Panc1 (cell line): ENCODE data around the gene MEIS1. TPM values are rescaled to one million over a fixed set of nuclear protein-coding genes. Genes with fewer than 3 reads are reported as not detected.

Experiments used
- ATAC-seq: fragments of 200-7000 bp; cut with Tn5 transposase; 2 replicates; pipeline ENCODE4 v1.9.1; 2020; ENCODE audit warnings: mild to moderate bottlenecking, moderate library complexity
- BruUV-seq: library from RNA; stranded (reverse); fragments of 400-500 nt; replicated peaks from 2 replicates; lab custom pipeline; 2021; lab: Mats Ljungman, UMichigan
- CTCF ChIA-PET: fragments of 300-600 bp; sonication (Branson Sonifier 250); formaldehyde crosslinking; loops from one replicate; lab custom pipeline; 2022; ENCODE audit warnings: antibody characterized with exemption; lab: Charles Lee
- POLR2A ChIA-PET: fragments of 300-600 bp; sonication (Branson Sonifier 250); formaldehyde crosslinking; loops from one replicate; lab custom pipeline; 2022; ENCODE audit warnings: antibody characterized with exemption; lab: Charles Lee
- DNase-seq: peaks from one replicate; pipeline ENCODE4 v3.0.0-alpha.2; 2010; ENCODE audit warnings: low read depth, low spot score
- H3K27ac ChIP-seq: 2 replicates; pipeline ENCODE4 v1.5.1; 2011; ENCODE audit warnings: mild to moderate bottlenecking, low read length, inconsistent platforms
- H3K27me3 ChIP-seq: fragments of 200-500 bp; sonication (Bioruptor generic); 2 replicates; pipeline ENCODE4 v1.6.0; 2014; ENCODE audit warnings: low read length, inconsistent platforms; ENCODE audit not compliant: control insufficient read depth, insufficient read depth
- H3K36me3 ChIP-seq: fragments of 200-500 bp; sonication (Bioruptor generic); 2 replicates; pipeline ENCODE4 v1.5.1; 2014; ENCODE audit warnings: inconsistent platforms, mild to moderate bottlenecking, low read length, moderate library complexity; ENCODE audit not compliant: control insufficient read depth, insufficient read depth
- H3K4me1 ChIP-seq: 2 replicates; pipeline ENCODE4 v1.5.1; 2011; ENCODE audit warnings: inconsistent platforms, mild to moderate bottlenecking, low read length, moderate library complexity; ENCODE audit not compliant: control insufficient read depth, insufficient read depth
- H3K4me3 ChIP-seq, 2 experiments: 2 replicates each; pipeline ENCODE4 v1.5.1; 2011 to 2012; ENCODE audit warnings: low read depth in 2 of 2, low read length in 2 of 2, mild to moderate bottlenecking in 2 of 2, inconsistent platforms in 1 of 2, moderate library complexity in 1 of 2
- H3K9me3 ChIP-seq: fragments of 200-500 bp; sonication (Bioruptor generic); 2 replicates; pipeline ENCODE4 v1.5.1; 2014; ENCODE audit warnings: low read depth, mild to moderate bottlenecking, inconsistent platforms, low read length, moderate library complexity; ENCODE audit not compliant: control insufficient read depth, insufficient read depth
- POLR2AphosphoS5 ChIP-seq: IDR thresholded peaks from 2 replicates; pipeline ENCODE4 v1.6.1; 2012; ENCODE audit warnings: mild to moderate bottlenecking, low read depth, low read length, moderate library complexity
- SIN3A ChIP-seq: IDR thresholded peaks from 2 replicates; pipeline ENCODE4 v1.6.1; 2012; ENCODE audit warnings: low read depth, mild to moderate bottlenecking, low read length, moderate library complexity, borderline replicate concordance; ENCODE audit not compliant: insufficient read depth
- TCF7L2 ChIP-seq: IDR thresholded peaks from 2 replicates; pipeline ENCODE4 v1.6.1; 2011; ENCODE audit warnings: mild to moderate bottlenecking, low read depth, low read length, inconsistent platforms
- in situ Hi-C: cut with HindIII; loops from 2 replicates; pipeline ENCODE4 v1.10.0; 2016; ENCODE audit warnings: low sequenced_read_pairs, low pct_unique_long_range_greater_than_20kb
- intact Hi-C: fragments of 100-400 bp; cut with micrococcal nuclease; formaldehyde crosslinking; loops from one replicate; pipeline ENCODE4 v1.10.0; 2022; ENCODE audit not compliant: unreplicated experiment
- total RNA-seq: library from RNA; stranded (reverse); gene quantifications from one replicate; pipeline ENCODE4 v1.2.1, GENCODE V29; 2021; ENCODE audit not compliant: unreplicated experiment
- TF ChIP-seq, protein P1 (sequence below), 2 experiments: IDR thresholded peaks; 2 replicates each; pipeline ENCODE4 v1.6.1; 2011 to 2012; ENCODE audit warnings: low read depth in 2 of 2, control low read depth in 1 of 2, low read length in 1 of 2, mild to moderate bottlenecking in 1 of 2, moderate library complexity in 1 of 2; ENCODE audit not compliant: insufficient read depth in 1 of 2
- TF ChIP-seq, protein P2 (sequence below): fragments of 450-650 bp; IDR thresholded peaks from 2 replicates; pipeline ENCODE4 v1.5.1; 2017; ENCODE audit warnings: mild to moderate bottlenecking

MEIS1 gene
- total RNA-seq, 1 experiment from 2014 or later = 2.0 TPM

DNA sequence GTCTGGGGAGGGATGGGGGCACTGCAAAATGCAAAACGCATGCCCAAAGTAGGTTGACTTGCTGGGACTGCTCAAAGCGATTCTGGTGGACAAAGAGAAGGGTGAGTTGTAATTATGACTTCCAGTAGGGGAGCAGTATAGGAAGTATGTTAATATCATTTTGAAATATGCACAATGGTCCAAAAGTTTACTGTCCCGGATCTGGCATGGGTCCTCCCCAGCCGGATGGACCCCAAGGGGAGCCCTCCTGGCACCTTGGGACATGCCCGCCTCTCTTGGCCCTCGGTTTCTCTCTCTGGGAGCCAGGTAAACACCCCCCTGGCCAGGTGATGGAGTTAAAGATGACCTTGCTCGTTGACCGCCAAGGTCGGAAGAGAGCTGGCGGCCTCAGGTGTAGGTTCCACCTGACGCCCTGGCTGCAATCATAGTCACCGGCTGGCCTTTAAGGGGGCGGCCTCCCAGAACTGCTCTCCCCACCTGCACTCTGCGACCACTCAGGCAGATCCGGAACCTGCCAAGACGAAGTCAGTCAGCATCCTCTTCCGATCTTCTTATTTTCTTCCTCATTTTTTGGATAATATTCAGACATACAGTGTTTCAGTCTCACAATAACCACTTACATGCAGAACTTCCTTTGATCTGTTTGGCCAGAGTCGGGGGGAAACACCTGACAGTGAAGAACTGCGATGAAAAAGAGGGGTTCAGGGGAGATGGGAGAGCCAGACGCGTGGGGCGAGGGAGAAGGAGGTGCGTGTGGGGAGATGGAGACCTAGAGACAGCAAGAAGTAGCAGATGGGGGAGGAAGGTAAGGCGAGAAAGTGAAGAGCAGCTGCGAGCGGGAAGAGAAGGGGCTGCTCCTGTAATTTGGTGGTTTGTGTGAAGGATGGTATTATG lies 148.3 kb downstream of the MEIS1 start:
- in situ Hi-C loops = no loop called here
- no peak for ATAC-seq

DNA sequence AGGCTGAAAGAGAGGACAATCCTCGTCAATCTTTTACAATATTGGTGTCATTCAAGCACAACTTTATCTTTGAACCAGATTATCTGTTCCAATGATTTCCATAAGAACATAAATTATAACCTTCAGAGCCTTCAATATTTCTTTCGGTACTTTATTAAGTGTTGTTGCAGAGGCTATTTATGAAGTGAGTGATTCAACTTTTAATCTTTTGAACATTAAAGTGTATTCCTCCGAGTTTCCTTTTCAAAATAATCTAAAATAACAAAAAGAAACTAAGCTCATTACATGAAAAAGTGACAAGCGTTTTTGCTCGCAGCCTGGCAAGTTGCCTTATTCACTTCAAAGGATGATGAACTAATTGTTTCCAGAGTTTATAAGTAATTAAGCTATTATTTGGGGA lies 149.0 kb downstream of the MEIS1 start:
- Histone ChIP-seq H3K27me3 (peaks cover 44% of the 10 kb centered on the region), H3K9me3 (no peaks in the 10 kb centered on the region), H3K36me3 (no peaks in the 10 kb centered on the region; the same call in 1 of the 2 replicates), H3K4me3 (no peak overlapping the region), H3K27ac (no peak overlapping the region), H3K4me1 (no peaks in the 10 kb centered on the region)
- ATAC-seq (no peak), DNase-seq (no peak)
- intact Hi-C loops = no loop called here
- POLR2A ChIA-PET = no interaction called here
- CTCF ChIA-PET = no interaction called here
- in situ Hi-C loops = no loop called here
- TF ChIP-seq TCF7L2 (no peak), SIN3A (no peak), POLR2AphosphoS5 (no peak)
- TF ChIP-seq, protein P1, sequence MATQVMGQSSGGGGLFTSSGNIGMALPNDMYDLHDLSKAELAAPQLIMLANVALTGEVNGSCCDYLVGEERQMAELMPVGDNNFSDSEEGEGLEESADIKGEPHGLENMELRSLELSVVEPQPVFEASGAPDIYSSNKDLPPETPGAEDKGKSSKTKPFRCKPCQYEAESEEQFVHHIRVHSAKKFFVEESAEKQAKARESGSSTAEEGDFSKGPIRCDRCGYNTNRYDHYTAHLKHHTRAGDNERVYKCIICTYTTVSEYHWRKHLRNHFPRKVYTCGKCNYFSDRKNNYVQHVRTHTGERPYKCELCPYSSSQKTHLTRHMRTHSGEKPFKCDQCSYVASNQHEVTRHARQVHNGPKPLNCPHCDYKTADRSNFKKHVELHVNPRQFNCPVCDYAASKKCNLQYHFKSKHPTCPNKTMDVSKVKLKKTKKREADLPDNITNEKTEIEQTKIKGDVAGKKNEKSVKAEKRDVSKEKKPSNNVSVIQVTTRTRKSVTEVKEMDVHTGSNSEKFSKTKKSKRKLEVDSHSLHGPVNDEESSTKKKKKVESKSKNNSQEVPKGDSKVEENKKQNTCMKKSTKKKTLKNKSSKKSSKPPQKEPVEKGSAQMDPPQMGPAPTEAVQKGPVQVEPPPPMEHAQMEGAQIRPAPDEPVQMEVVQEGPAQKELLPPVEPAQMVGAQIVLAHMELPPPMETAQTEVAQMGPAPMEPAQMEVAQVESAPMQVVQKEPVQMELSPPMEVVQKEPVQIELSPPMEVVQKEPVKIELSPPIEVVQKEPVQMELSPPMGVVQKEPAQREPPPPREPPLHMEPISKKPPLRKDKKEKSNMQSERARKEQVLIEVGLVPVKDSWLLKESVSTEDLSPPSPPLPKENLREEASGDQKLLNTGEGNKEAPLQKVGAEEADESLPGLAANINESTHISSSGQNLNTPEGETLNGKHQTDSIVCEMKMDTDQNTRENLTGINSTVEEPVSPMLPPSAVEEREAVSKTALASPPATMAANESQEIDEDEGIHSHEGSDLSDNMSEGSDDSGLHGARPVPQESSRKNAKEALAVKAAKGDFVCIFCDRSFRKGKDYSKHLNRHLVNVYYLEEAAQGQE (IDR thresholded peaks at IDR 0.05; ENCODE audit: insufficient read depth in 1 of 2, low read depth in 2 of 2, low read length in 1 of 2) = no peak
- TF ChIP-seq, protein P2, sequence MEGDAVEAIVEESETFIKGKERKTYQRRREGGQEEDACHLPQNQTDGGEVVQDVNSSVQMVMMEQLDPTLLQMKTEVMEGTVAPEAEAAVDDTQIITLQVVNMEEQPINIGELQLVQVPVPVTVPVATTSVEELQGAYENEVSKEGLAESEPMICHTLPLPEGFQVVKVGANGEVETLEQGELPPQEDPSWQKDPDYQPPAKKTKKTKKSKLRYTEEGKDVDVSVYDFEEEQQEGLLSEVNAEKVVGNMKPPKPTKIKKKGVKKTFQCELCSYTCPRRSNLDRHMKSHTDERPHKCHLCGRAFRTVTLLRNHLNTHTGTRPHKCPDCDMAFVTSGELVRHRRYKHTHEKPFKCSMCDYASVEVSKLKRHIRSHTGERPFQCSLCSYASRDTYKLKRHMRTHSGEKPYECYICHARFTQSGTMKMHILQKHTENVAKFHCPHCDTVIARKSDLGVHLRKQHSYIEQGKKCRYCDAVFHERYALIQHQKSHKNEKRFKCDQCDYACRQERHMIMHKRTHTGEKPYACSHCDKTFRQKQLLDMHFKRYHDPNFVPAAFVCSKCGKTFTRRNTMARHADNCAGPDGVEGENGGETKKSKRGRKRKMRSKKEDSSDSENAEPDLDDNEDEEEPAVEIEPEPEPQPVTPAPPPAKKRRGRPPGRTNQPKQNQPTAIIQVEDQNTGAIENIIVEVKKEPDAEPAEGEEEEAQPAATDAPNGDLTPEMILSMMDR = no peak
- no TSS peak for BruUV-seq

More for the DNA sequence above, 148.3 kb downstream of the MEIS1 start:
- CTCF ChIA-PET = no interaction called here
- Histone ChIP-seq H3K9me3 (no peaks in the 10 kb centered on the region), H3K27me3 (peaks cover 51% of the 10 kb centered on the region), H3K4me3 (no peak overlapping the region), H3K36me3 (no peaks in the 10 kb centered on the region; the same call in 1 of the 2 replicates), H3K4me1 (peaks cover 4% of the 10 kb centered on the region), H3K27ac (no peak overlapping the region)
- POLR2A ChIA-PET = interaction anchor here (0.6 kb wide), 1 partner anchor 19 kb away, joined by 3 read pairs; no protein-coding TSS in a partner anchor
- DNase-seq = no peak
- BruUV-seq = no TSS peak
- TF ChIP-seq TCF7L2 = no peak
- TF ChIP-seq POLR2AphosphoS5 = no peak
- TF ChIP-seq SIN3A = no peak
- TF ChIP-seq, protein P1 (IDR thresholded peaks at IDR 0.05; ENCODE audit: insufficient read depth in 1 of 2, low read depth in 2 of 2, low read length in 1 of 2) = no peak
- TF ChIP-seq, protein P2 = no peak
- intact Hi-C loops = no loop called here
